IPS-NIHi11 (cell line): ENCODE measurements around the gene GPS1.
A peak's percentile ranks its signal among the peaks of the same experiment; 100 is the strongest.

Experiments used
- DNase-seq: peaks from one replicate; pipeline ENCODE4 v3.0.0; 2012; ENCODE audit warnings: mixed read lengths, low spot score

The GPS1 gene

DNA sequence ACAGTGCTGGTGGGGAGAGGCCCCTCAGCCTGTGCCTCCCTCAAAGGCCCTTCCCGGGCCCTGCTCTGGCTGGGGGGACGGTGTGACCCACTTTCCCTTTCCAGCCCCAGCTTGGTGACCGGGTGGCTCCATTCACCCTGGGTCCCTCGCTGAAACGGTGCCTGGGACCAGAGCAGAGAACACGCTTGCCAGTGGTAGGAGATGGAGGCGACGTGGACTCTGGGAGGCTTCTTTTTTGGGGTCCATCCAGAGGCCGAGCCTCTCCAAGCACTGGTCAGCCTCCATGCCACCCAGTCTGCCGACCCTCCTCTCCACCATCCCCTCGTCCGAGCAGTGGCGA, 36.8 kb upstream of the GPS1 start:
- DNase-seq = no peak

DNA sequence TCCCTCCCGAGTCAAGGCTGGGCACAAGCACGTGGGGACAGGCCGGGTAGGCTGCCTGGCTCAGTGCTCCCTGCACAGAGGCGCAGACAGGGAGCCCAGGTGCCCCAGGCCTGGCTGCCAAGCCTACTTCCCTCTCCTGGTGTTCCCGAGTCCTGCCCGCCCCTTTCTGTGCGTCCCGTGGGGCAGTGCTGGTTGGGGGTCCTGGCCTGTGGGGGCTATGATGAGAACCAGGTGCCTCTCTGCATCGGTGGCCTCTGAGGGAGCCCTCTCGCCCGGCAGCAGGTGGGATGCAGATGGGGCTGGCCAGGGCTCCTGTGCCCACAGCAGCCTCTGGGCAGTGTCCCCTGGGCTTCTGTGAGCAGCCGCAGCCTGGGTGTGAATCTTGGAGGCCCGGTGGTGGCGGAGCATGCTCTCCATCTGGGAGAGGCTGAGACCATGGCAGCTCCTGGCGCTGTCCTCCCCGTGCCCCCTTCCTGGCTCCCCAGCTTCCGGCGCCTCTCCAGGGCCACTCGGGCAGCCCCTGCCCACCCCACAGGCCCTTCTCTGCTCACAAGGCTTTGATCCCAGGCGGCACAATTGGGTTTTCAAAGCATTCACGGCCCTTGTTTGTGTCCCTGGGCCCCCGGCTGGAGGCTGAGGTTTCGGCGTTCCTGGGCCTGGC, 36.3 kb upstream of the GPS1 start:
- peak; percentile 10 for DNase-seq

DNA sequence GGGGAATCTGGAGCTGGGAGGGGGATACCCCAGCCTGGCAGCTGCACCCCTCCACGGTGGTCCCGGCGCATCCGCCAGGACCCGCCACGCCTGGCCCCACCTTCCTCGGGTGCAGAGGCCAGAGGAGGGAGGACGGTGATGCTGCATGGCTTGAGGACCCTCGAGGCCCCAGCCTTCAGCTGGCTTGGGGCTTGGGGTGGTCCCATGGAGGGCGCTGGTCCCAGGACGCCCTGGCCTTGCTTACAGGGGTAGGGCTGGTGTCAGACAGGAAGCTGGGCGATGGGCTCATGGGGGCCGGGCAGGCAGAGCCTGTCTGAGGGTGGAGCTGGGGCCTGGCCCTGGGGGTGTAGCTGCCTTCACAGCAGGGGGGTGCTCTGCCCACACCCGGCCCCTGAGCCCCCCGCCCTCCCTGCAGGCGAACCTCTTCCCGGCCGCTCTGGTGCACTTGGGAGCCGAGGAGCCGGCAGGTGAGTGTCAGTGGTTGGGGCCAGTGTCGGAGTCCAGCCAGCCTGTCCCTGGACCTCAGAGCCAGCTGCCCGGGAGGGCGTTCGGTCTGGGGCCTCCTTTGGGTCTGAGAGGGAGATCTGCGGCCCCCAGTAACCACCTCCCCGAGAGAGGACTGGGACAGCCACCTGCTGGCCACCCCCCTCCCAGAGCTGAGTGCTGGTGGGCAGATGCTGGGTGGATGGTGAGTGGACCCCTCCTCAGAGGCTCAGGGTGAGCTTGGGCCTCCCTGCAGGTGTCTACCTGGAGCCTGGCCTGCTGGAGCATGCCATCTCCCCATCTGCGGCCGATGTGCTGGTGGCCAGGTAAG, 35.4 kb upstream of the GPS1 start:
- peak; percentile 19 for DNase-seq

DNA sequence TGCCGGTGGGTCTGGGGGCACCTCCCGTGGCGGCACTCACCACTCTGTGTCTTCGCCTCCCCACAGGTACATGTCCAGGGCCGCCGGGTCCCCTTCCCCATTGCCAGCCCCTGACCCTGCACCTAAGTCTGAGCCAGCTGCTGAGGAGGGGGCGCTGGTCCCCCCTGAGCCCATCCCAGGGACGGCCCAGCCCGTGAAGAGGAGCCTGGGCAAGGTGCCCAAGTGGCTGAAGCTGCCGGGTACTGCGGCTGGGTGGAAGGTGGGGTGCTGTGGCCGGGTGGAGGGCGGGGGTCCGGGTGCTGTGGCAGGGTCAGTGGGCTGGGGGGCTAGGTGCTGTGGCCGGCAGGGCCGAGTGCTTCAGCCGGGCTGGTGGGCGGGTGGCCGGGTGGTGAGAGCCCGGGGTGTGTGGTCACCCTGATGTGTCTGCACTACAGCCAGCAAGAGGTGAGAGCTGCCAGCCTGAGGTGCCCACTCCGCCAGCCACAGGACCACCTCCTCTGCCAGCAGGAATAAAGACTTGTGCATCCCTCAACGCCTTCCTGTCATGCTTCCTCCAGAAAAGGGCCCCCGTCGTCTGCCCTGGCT, 34.7 kb upstream of the GPS1 start:
- peak; percentile 15 for DNase-seq

DNA sequence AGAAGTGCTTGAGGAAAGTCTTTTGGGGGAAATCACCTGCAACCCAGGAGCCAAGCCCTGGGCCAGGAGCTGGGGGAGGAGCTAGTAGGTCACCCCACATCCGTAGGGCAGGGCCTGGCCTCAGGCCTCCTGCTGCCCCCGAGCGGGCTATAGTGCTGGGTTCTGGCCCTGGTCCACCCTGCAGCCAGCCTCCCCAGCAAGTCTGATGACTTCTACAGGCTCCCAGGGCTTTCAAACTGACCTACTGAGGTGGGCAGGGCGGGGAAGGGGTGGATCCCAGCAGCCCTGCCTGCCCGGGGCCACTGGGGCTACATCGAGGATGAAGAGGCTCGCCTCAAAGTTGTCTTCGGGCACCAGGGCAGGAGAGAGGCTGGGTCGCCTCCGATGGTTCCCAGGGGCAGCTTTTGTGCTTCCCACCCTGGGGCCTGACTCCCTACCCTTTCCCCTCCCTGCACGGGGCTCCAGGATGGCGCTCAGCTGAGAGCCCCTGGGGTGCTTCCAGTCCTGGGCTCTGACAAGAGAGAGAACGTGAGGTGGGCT, 34.0 kb upstream of the GPS1 start:
- no peak for DNase-seq

DNA sequence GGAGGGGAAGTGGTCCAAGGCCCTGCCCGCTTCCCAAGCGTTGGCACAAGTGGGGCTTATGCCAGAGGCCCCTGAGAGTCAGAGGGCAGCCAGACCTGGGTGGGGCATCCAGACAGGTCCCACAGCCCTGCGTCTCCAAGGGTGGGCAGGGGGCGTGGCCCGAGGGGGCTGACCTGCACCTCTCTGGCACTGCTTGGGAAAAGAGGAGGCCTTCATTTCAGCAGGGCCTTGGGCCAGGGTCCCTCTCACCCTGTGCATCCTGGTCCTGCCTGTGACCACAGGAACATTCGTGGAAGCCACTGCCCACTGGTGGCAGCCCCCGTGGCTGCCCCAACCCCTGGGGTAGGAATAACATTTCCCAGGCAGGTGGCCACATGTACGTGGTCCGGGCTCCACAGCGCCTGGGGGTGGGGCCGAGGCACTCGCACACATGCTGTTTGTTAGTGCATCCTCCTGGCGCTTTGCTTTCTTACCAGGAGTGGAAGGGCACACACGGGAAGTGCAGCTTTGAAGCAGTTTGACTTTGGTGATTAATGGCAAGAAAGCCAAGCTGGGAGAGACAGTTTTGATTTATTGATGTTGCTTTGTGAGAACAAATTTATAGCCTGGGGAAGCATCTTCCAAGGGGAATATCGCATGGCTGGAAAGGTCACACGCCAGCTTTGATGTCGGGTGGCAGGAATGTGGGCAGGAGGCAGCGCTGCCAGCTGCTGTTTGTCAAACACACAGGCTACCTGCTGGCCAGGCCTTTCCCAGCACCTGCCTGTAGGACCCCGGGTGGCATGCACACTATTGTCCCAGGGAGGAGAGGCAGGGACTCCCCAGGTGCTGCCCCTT, 33.3 kb upstream of the GPS1 start:
- DNase-seq = no peak

DNA sequence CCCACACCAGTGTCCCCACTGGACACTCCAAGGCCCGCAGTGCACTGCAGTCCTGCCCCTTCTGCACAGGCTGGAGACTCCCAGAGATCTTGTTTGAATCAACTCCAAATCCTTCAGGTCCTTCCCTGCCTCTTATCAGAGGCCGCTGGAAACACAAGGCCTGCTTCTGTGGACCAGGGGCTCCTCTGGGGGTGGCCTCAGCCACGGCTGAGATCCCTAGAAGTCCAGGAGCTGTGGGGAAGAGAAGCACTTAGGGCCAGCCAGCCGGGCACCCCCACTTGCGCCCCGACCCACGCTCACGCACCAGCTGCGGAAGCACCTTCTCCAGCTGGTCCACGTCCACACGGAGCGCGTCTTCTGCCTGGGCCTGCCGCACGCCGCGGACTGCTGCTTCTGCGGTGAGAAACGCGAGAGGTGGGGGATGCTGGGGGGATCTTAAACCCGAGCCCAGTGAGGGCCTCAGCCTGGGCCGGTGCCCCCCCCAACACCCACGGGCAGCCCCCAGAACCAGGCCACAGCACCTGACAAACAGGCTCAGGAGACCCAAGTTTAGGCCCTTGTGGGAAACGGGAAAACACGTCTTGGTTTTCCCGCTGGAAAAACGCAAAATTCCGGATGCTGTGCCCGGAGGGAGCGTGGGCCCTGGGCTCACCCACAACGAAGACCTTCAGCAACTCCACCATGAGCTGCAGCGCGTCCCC, 32.6 kb upstream of the GPS1 start:
- DNase-seq = no peak

DNA sequence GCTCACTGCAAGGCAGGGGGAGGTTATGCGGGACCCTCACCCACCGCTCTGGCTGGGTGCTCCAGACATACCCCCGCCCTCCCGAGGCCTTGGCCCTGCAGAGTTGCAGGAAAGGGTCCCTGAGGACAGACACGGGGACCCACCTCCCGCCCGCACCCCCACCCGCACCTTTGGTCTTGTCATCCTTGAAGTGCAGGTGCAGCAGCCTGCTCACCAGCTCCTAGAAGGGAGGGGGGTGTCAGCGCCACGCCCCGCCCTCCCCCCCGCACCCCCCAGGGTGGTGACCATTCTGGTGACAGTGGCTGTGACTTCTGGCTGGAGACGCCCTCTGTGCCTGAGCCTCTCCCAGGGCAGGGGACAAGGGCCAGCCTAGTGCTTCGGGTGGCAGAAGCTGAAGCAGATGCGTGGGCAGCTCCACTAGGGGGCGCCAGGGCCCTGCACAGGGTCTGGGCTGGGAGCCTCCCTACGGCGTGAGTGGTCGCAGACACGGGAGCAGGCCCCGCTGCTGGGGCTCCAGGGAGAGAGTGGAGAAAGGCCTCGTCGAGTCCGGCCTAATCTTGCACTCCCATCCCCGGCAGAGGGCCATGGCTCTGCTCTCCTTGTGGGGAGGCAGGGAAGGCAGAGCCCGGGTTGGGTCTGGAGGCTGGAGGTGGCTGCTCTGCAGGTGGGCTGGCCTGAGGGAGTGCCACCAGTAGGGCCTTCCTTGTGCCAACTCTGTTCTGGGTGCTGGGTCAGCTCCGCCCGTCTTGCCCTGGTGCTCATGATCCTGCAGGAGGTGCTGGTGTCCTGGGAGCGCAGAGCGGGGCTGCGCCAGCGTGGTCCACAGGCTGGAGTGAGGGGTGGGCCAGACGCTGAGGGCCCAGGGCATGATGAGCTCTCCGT, 31.8 kb upstream of the GPS1 start:
- DNase-seq = peak; percentile 88

DNA sequence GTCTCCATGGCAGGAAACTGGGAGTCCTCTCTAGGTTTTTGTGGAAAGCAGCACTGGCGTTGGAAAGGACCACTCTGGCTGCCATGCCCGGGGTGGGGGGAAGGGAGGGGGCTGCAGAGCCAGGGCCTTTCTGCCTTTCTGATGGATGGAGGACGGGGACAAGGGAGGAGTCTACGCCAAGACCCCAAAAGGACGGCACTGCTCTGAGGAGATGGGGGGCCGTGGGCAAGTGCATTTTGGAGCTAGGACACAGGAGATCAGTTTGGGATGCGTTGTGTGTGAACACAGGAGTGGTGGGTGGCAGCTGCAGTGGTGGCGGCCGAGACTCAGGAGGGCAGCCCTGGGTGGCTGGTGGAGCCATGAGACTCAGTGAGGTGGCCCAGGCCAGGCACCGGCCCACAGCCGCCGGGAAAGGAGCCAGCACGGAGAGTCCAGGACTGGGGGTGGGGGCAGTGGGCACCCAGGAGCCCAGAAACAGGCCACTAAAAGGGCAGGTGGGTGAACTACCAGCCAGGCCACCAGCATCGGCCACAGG, 31.1 kb upstream of the GPS1 start:
- no peak for DNase-seq

DNA sequence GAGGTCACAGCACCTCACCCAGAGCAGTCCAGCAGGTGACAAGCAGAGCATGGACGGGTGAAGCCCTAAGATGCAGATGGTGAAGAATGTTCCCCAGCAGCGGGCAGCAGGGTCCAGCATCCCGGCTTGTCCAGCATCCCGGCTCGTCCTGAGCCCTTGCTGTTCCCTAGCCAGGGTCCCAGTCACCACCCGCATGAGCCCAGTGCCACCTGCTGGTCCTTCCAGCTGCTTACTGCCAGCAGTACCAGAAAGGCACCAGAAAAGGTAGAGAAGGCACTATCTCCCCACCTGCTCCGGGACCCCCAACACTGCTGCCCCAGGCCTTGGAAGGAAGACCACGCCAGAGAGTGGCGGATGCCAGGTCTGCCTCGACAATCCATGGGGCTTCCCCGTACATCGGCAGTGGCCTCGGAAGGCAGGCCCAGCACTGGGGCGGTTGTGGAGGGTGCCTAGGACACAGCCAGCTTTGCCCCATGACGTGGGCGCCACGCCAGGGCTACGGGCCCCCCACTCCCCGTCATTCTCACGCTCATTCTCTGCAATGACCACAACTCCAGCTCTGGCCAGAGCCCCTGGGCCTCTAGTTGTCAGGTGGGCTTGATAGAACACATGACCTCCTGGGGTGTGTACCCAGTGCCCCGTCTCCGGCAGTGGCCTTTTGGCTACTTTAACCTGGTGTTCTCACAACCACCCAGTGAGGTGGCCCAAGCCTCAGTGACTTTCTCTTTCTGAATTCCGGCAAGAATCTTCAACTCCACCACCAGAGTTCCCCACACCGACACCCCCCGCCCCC, 30.4 kb upstream of the GPS1 start:
- peak; percentile 42 for DNase-seq

DNA sequence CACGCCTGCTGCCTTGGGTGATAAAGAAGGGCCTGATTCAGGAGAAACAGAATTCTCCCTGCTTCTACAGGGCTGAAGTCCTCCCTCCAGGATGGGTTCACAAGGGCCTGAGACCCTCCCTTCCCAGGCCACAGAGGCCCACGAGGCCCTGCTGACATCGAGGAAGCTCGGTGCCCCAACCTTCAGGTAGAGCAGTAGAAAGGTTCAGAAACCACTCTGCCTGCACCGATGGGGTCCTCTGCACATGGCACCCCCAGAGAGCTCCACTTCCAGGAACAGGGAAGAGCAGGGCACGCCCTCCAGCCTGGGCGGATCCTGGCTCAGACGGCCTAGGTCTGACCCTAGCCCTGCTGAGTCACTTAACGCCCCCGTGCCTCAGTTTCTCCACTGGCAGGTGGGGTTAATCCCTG, 29.8 kb upstream of the GPS1 start:
- no peak for DNase-seq

DNA sequence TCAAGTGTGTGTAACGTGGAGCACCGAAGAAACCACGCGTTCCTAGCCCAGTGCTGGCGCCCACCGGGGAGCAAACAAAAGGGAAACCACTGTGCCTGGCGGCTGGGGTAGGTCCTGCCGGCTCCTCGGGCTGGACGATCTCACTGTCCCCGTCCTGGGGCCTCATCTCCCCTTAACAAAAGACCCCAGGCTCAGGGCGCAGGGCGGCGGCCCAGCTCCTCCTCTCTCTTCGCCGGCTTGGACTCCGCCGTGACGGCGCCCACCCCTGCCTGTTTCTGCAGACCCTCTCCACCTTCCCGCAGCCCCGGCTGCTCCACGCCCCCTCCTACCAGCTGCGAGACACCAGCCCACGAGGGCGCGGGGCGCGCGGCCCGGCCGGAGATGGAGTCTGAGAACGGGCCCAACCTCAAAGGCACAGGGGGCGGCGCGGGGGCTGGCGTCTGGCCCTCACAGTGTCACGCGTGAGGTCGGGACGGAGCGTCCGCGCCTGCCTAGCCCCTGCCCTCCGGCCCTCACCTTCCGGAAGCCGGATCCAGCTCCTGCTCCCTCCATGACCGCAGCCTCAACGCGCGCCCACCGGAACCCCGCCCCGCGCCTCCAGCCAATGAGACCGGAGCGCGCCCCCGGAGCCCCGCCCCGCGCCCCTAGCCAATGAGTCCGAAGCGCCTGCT, 29.3 kb upstream of the GPS1 start, which contains the start of gene CENPX:
TSS of gene CENPX (minus strand) at position 569 of the 671 bp plus-strand sequence. CDS start at position 552, 17 bp downstream.
- no peak for DNase-seq

DNA sequence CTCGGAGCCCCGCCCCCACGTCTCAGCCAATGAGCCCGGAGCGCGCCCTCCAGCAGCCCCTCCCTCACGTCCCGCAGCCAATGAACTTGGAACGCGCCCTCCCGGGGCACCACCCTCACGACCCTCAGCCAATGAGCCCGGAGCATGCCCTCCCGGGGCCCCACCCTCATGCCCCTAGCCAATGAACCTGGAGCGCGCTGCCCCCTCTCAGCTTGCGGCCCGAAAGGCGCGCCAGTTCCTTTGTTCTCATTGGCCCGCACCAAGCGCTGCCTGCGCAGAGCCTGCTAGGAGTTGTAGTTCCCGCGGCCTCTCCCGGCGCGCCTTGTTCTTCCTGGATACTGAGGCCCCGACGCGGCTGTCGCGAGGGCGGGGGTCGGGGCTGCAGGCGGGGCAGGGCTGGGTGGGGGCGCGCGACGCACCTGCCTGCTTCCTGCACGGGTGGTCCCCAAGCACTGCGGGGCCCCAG, 28.7 kb upstream of the GPS1 start, which contains the start of gene LRRC45:
TSS of gene LRRC45 (plus strand) at position 325 of the 466 bp plus-strand sequence. CDS start 339 bp downstream, outside the sequence.
- peak; percentile 95 for DNase-seq

DNA sequence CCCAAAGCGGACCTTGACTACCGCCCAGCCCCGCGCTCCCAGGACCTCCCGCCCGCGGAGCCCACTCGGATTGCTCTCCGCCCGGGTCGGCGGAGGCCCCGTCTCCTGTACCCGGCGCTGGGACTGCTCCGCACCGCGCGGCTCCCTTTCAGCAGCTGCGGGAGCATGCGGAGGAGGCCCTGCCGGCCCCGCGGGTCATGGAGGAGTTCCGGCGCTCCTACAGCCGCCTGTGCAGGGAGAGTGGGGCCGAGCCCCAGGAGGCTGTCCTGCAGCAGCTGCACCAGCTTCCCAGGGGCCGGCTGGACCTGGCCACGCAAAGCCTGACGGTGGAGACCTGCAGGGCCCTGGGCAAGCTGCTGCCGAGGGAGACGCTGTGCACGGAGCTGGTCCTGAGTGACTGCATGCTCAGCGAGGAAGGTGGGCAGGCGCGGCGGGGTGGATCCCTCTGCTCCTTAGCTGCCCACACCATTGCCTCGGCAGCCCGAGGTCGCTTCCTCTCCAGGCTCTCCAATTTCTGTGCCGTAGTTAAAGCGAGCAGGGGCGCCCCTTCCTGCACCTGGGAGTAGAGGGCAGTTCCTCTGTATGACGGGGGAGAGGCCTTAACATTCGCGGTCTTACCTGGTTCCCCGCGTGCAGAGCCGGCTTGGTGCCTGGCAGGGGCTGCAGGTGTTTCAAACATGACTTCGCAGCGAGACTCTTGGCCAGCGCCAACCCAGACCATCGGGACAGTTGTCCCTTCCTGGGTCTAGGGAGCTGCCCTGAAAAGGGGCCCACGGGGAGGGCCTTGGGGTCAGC, 28.1 kb upstream of the GPS1 start:
- peak; percentile 45 for DNase-seq

DNA sequence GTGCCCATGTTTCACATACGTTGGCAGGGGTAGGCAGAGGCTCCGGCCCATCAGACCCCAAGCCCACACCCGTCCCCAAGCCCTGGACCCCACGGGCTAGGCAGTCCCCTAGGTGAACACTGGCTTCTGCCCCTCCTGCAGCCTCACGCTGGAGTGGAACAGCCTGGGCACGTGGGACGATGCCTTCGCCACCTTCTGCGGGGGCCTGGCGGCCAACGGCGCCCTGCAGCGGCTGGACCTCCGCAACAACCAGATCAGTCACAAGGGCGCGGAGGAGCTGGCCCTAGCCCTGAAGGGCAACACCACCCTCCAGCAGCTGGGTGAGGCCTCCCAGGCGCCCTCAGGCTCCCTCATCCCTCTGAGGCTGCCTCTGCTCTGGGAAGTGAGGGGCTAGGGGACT, 26.8 kb upstream of the GPS1 start:
- no peak for DNase-seq

DNA sequence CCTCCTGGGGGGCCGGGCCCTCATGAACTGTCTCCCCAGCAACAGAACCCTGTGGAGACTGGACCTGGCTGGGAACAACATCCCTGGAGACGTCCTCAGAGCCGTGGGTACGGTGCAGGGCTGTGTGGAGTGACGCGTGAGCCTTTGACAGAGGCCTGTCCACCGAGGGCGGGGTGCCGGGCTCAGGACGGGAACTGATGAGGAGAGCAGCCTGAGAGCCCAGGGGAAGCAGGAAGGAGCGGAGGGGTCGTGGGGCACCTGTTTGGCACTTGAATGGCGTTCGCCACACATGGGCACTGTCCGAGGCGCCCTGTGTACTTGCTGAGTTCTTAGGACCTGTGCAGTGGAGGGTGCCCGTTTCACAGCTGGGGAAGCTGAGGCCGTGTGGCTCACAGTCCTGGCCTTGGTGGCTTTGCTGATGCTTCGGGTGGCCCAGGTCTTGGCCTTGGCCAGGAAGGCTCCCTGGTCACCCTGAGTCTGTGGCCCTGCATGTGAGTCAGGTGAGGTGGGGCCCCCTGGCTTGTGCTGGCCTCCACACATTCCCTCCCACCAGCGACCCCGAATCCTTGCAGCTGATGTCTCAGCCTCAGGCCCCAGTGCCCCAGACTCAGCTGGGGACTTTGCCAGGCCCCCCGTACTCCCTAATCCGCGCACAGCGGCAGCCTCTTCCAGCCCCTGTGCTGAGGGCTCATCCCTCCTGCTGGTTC, 26.1 kb upstream of the GPS1 start:
- no peak for DNase-seq

DNA sequence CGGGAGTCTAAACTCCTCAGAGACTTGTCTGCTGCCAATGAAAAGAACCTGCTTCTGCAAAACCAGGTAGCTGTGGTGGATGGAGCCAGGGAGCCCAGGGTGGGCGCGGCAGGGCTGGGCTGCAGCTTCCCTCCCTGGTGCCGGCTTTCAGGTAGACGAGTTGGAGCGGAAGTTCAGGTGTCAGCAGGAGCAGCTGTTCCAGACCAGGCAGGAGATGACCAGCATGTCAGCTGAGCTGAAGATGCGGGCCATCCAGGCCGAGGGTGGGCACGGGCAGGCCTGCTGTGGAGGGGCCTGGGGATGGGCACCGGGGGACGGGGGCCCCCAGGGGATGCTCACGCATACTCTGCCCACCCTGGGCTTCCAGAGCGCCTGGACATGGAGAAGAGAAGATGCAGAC, 23.5 kb upstream of the GPS1 start:
- DNase-seq = no peak
